Muscle layer of colon (tissue), 2 donors: ENCODE data around the gene NOL3.
A peak's percentile ranks its signal among the peaks of the same experiment; 100 is the strongest.

ENCODE experiments used
- H3K27ac ChIP-seq: one replicate; pipeline ENCODE4 v1.7.0; 2013; ENCODE audit warnings: low read depth, mild to moderate bottlenecking, low read length, moderate library complexity
- H3K27me3 ChIP-seq, 2 donors: one replicate each; pipeline ENCODE4 v1.7.0; 2013; ENCODE audit warnings: low read length in 2 of 2, mild to moderate bottlenecking in 2 of 2; ENCODE audit not compliant: insufficient read depth in 2 of 2, control insufficient read depth in 1 of 2
- H3K36me3 ChIP-seq: one replicate; pipeline ENCODE4 v1.7.0; 2013; ENCODE audit warnings: mild to moderate bottlenecking, low read length; ENCODE audit not compliant: insufficient read depth
- H3K4me1 ChIP-seq: one replicate; pipeline ENCODE4 v1.7.0; 2013; ENCODE audit warnings: mild to moderate bottlenecking, low read length; ENCODE audit not compliant: insufficient read depth
- H3K4me3 ChIP-seq, 2 donors: one replicate each; pipeline ENCODE4 v1.7.0; 2013; ENCODE audit warnings: low read length in 2 of 2, low read depth in 1 of 2, mild to moderate bottlenecking in 1 of 2, moderate library complexity in 1 of 2
- H3K9ac ChIP-seq: one replicate; pipeline ENCODE4 v1.7.0; 2013; ENCODE audit warnings: low read length
- H3K9me3 ChIP-seq: one replicate; pipeline ENCODE4 v1.7.0; 2013; ENCODE audit warnings: mild to moderate bottlenecking, low read length
- donor health status: abdominal sarcoma.
- donor health status: Adenocarcinoma of cecum.

The NOL3 gene

DNA sequence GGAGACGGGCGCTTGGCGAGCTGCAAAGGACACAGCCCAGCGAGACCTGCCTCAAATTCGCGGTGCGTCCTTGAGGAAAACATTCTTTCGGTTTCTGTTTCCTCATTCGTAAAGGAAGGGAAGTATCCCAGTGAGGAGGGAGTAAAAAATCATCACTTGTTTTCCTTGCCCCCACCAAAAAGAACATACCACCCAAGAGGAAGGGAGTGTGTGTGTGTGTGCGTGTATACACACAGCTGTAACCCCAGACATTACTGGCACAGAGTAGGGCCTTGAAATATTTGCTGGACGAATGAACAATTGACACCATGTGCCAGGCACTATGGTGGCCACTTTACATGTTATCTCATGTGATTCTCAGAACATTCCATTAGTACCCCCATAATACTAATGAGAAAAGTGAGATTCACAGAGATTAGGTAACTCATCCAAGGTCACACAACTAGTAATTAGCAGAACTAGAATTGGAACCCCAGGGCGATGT, 15.4 kb downstream of the NOL3 start:
- no peaks in the 10 kb centered on the region for H3K9me3 ChIP-seq
- H3K4me1 ChIP-seq: peaks cover 28% of the 10 kb centered on the region
- no peaks in the 10 kb centered on the region for H3K36me3 ChIP-seq
- peak overlapping the region in 1 of 2 donors; percentile 25 for H3K4me3 ChIP-seq
- no peak overlapping the region for H3K27ac ChIP-seq
- H3K9ac ChIP-seq: no peak overlapping the region
- no peaks in the 10 kb centered on the region for H3K27me3 ChIP-seq

DNA sequence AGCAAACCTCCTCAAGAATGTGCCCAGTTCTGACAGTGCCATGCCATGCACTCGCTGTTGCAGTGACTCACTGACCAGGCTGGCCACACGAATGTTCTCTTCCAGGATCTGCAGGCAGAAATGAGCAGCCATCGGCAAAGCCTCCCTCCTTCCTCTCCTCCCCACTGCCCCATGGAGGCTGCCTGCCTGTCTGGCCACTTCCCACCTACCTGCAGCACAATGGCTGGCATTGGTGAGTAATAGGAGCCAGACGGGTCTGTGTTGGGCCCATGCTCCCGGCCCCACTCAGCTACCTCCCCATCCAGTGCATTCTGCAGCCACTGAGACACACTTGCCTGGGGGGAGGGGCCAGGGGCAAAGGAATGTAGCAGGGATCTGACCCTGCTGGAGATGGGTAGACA, 16.2 kb downstream of the NOL3 start:
- Histone ChIP-seq H3K36me3 (no peaks in the 10 kb centered on the region), H3K27me3 (no peaks in the 10 kb centered on the region), H3K9me3 (no peaks in the 10 kb centered on the region), H3K9ac (no peak overlapping the region), H3K4me1 (peaks cover 32% of the 10 kb centered on the region), H3K27ac (no peak overlapping the region), H3K4me3 (no peak overlapping the region)

DNA sequence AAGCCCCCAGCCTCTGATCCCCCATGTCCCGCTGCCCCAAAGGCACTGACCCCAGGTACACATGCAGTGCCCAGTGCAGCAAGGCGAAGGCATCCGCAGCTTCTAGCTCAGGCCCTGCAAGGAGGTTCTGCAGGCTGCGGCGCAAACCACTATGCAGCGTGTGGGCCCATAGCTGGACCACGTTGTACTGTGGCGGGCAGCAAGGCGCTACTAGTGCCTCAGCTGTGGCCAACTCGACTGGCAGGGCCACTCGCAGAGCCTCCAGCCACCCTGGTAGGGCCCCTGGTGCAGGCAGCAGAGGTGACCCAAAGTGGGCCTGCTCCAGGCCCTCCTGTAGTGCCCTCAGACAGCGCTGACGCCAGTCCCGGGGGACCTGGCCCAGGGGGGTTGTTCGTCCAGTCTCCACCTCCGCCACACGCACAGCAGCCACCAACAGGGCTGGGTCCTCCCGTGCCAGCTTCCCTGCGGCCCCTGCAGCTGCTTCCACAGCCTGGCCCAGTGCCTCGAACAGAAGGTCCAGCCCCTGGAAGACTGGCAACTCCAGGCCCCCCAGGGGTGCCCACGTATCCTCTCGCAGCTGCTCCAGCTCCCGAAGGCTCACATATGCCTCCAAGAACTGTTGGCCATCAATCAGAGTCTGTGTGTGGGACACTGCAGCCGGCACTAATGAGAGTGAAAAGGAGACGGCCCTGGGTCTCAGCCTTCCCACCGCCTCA, 17.0 kb downstream of the NOL3 start:
- Histone ChIP-seq H3K9ac (no peak overlapping the region), H3K9me3 (no peaks in the 10 kb centered on the region), H3K27me3 (no peaks in the 10 kb centered on the region), H3K27ac (no peak overlapping the region), H3K4me3 (no peak overlapping the region), H3K4me1 (peaks cover 35% of the 10 kb centered on the region), H3K36me3 (no peaks in the 10 kb centered on the region)

DNA sequence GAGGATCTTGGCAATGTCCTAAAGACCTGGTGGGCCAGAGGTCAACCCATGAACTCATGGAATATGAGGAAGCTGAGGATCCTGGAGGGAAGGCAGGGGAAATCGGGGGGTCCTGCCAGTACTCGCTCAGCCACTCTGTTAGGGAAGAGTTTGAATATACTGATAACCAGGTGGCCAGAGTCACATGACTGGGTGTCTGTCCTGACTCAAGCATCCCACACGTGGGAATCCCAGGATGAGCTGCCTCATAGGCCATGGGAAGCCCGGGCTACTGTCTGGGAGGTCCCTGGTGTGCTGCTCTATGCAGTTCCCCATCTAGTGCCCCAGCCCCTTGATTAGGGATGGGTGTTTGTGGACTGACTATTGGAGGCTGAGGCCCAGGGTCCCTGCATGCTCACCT, 18.0 kb downstream of the NOL3 start:
- no peaks in the 10 kb centered on the region for H3K9me3 ChIP-seq
- no peak overlapping the region for H3K27ac ChIP-seq
- H3K27me3 ChIP-seq: no peaks in the 10 kb centered on the region
- H3K4me1 ChIP-seq: peaks cover 34% of the 10 kb centered on the region
- no peaks in the 10 kb centered on the region for H3K36me3 ChIP-seq
- no peak overlapping the region for H3K9ac ChIP-seq
- no peak overlapping the region for H3K4me3 ChIP-seq

DNA sequence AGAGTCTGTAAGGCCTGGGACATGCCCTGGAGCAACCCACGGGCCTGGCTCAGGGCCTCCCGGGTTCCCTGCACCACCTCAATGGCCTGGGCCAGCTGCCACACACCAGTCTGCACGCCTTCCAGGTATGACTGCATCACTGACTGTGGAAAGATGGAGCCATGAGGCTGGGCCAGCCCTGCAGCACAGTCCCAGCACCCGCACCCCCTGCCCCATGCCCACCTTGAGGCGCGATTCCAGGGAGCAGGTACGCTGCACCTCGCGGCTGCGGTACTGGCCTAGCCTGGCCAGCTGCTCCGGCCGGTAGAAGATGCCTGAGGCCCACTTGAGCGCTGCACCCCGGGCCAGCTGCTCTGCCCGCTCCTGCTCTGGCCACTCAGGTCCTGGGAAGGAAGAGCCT, 18.5 kb downstream of the NOL3 start:
- Histone ChIP-seq H3K27me3 (no peaks in the 10 kb centered on the region), H3K4me1 (peaks cover 37% of the 10 kb centered on the region), H3K4me3 (no peak overlapping the region), H3K36me3 (peaks cover 3% of the 10 kb centered on the region), H3K9me3 (no peaks in the 10 kb centered on the region), H3K27ac (no peak overlapping the region), H3K9ac (no peak overlapping the region)

DNA sequence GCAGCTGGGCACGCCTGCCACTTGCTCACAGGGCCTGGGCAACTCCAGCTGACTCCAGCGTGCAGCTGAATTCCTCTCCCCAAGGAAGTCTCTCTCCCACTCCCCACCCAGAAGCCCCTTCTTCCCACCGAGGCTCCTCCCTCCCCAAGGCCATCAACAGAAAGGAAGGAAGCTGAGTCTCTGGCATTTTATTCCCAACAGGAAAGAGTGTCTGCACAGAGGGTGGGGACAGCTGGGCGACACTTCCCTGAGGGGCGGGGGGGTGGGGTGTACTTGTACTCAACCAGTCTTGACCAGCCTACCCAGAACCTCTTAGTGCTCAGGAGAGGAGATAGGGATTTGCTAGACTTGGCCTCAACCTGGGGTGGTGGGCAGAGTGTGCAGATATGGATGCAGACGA, 19.7 kb downstream of the NOL3 start, which contains the start of gene EXOC3L1:
TSS of gene EXOC3L1 (minus strand) at position 96 of the 400 bp plus-strand sequence. CDS start 460 bp downstream, outside the sequence.
- Histone ChIP-seq H3K27me3 (no peaks in the 10 kb centered on the region), H3K9ac (no peak within 1 kb of the TSS), H3K27ac (no peak within 1 kb of the TSS), H3K4me3 (no peak within 1 kb of the TSS), H3K36me3 (peaks cover 15% of the 10 kb centered on the region), H3K9me3 (no peaks in the 10 kb centered on the region), H3K4me1 (peaks cover 34% of the 10 kb centered on the region)

DNA sequence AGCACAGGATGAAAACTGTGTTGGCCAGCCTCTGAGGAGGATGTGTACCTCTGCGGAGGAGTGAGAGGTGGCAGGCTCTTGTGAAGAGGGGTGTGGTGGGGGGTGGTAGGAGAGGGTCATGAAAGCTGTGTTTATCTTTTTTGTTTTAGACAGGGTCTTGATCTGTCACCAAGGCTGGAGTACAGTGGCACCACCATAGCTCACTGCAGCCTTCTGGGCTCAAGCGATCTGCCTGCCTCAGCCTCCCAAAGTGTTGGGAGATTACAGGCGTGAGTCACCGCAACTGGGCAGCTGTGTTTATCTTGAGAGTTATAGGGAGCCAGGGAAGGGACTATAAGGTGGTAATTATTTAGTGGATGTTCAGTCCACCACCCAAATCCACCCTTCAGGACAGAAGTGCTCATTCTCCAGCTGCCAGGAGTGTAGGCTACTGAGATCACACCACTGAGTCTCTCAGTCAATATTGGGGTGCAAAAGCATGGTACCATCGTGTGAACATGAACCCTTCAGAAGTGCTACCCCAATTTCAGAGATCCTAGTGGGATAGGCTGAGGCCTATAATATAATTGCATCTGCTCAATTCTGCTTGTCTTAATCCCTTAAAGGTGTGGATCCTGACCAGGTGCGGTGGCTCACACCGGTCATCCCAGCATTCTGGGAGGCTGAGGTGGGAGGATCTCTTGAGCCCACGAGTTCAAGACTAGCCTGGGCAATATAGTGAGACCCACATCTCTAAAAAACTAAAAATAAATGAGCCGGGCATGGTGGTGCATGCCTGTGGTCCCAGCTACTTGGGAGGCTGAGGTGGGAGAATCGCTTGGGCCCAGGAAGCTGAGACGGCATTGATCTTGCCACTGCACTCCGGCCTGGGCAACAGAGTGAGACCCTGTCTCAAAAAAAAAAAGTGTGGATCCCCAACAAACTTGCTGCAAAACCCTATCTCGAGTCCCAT, 20.4 kb downstream of the NOL3 start:
- Histone ChIP-seq H3K4me1 (peaks cover 28% of the 10 kb centered on the region), H3K27ac (no peak overlapping the region)

DNA sequence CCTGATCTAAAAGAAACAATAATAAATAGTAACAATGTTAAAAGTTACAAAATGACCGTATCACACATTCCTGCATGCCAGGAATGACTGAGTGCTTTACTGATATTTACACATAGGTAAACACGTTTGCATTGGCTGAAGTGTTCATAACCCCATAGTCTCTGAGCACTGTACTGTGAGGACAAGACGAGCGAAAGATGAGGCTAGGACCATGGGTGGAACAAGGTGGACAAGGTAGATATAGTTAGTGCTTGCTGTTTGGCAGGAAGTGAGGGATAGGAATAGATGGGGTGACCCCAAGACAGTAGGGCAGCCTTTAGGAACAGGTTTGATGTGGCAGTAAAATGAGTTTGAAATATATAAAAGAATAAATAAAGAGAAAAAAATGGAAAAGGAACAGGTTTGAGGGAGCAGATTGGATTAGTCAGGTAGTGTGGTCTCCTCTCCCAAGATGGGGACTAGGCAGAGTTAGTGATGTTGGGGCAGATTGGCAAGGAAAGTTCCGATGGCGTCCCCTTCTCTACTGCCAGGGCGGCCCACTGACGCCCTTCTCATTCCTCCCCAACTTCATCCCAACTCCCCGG, 21.2 kb downstream of the NOL3 start:
- Histone ChIP-seq H3K27me3 (no peaks in the 10 kb centered on the region), H3K9me3 (no peaks in the 10 kb centered on the region), H3K4me1 (peaks cover 26% of the 10 kb centered on the region), H3K4me3 (peak overlapping the region in 1 of 2 donors; percentile 91), H3K9ac (no peak overlapping the region), H3K27ac (no peak overlapping the region), H3K36me3 (peaks cover 30% of the 10 kb centered on the region)

More for the DNA sequence above, 20.4 kb downstream of the NOL3 start:
- Histone ChIP-seq H3K9me3 (no peaks in the 10 kb centered on the region), H3K27me3 (no peaks in the 10 kb centered on the region), H3K4me3 (no peak overlapping the region), H3K36me3 (peaks cover 22% of the 10 kb centered on the region), H3K9ac (no peak overlapping the region)

DNA sequence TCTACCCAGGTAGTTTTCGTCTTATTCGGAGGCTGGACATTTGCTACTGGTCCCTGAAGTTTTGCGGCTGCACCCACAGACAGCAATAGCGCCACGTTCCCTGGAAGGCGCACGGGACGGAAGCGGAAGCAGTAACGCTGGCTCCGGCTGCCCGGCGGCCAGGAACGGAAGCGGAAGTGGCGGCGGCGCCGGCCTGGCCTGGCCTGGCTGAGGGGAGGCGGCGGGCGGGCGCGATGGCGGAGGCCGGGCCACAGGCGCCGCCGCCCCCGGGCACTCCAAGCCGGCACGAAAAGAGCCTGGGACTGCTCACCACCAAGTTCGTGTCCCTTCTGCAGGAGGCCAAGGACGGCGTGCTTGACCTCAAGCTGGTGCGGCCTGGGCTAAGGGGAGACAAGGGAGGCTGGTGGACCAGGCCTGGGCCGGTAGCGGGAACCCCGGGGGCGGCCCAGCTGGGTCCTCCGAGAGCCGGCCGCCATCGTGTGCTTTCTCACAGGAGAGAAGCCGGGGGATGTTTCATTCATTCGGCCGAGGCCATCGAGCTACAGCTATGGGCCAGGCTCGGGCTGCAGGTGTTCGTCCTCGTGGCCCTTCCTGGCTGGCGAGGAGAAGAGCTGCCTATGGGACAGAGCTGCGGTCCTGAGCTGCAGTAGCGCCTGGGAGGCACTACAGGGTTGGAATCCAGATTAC, 21.8 kb downstream of the NOL3 start, which contains the start of gene E2F4:
TSS of gene E2F4 (plus strand) at position 161 of the 687 bp plus-strand sequence. CDS start at position 234, 73 bp downstream.
- Histone ChIP-seq H3K9me3 (no peaks in the 10 kb centered on the region), H3K4me3 (peak within 1 kb of the TSS; percentile 47 to 91), H3K27ac (peak within 1 kb of the TSS; percentile 80), H3K4me1 (peaks cover 26% of the 10 kb centered on the region), H3K36me3 (peaks cover 36% of the 10 kb centered on the region), H3K27me3 (no peaks in the 10 kb centered on the region), H3K9ac (peak within 1 kb of the TSS; percentile 79)

DNA sequence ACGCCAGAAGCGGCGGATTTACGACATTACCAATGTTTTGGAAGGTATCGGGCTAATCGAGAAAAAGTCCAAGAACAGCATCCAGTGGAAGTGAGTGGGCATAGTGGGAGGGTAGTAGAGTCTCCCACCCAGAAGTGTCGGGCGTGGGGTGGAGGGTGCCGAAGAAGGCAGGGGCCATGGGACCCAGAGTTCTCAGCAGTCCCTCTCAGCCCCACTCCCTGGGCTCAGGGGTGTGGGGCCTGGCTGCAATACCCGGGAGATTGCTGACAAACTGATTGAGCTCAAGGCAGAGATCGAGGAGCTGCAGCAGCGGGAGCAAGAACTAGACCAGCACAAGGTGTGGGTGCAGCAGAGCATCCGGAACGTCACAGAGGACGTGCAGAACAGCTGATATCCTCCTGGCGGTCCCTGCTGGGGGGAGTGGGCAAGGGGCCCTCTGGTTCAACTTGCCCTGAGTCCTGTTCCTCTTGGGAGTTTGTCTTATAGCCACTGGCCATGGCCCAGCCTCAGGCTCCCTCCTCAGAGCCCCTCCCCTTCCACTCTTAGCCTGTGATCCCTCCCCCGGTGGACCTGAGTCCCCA, 22.5 kb downstream of the NOL3 start:
- peak overlapping the region; percentile 79 for H3K9ac ChIP-seq
- H3K27me3 ChIP-seq: no peaks in the 10 kb centered on the region
- no peaks in the 10 kb centered on the region for H3K9me3 ChIP-seq
- H3K4me1 ChIP-seq: peaks cover 26% of the 10 kb centered on the region
- peak overlapping the region; percentile 80 for H3K27ac ChIP-seq
- H3K4me3 ChIP-seq: peak overlapping the region; percentile 47 to 91
- H3K36me3 ChIP-seq: peaks cover 44% of the 10 kb centered on the region
